ENCODE results near the gene ZNF81.
"Not testable (repeated sequence)": the region's sequence is repeated elsewhere in the genome, so short reads cannot be mapped to it uniquely, and the experiment has no call there.

ZNF81 gene

GRCh38 chrX:47836164-47837072, at the start of gene ZNF81:
Gene ZNF81 (plus strand): TSS chrX:47836902. CDS start chrX:47846268, 9,366 bp downstream.
- DNase-seq (ENCODE audit: low spot score), result peak; percentile 95

GRCh38 chrX:47796433-47796906, 40.2 kb upstream of the ZNF81 start:
- DNase-seq (ENCODE audit: low spot score), result no peak

- DNase-seq (ENCODE audit: low spot score), result no peak
Measured at GRCh38 chrX:47797084-47797483, 39.6 kb upstream of the ZNF81 start.

GRCh38 chrX:47798861-47799260, 37.8 kb upstream of the ZNF81 start:
- no peak for DNase-seq (ENCODE audit: low spot score)

- peak; percentile 10 for DNase-seq (ENCODE audit: low spot score)
Measured at GRCh38 chrX:47802589-47802988, 34.1 kb upstream of the ZNF81 start.

GRCh38 chrX:47803103-47803502, 33.6 kb upstream of the ZNF81 start:
- not testable (repeated sequence) for DNase-seq (ENCODE audit: low spot score)

GRCh38 chrX:47804315-47804714, 32.4 kb upstream of the ZNF81 start:
- no peak for DNase-seq (ENCODE audit: low spot score)

GRCh38 chrX:47805844-47806243, 30.9 kb upstream of the ZNF81 start:
- not testable (repeated sequence) for DNase-seq (ENCODE audit: low spot score)

- not testable (repeated sequence) for DNase-seq (ENCODE audit: low spot score)
Measured at GRCh38 chrX:47806415-47807271, 30.1 kb upstream of the ZNF81 start.

GRCh38 chrX:47807272-47807538, 29.5 kb upstream of the ZNF81 start:
- not testable (repeated sequence) for DNase-seq (ENCODE audit: low spot score)

- DNase-seq (ENCODE audit: low spot score), result no peak
Measured at GRCh38 chrX:47807548-47807947, 29.2 kb upstream of the ZNF81 start.

GRCh38 chrX:47808904-47809788, 27.6 kb upstream of the ZNF81 start:
- DNase-seq (ENCODE audit: low spot score), result no peak

- no peak for DNase-seq (ENCODE audit: low spot score)
Measured at GRCh38 chrX:47814851-47815250, 21.9 kb upstream of the ZNF81 start.

GRCh38 chrX:47815901-47816845, 20.5 kb upstream of the ZNF81 start:
- no peak for DNase-seq (ENCODE audit: low spot score)

- DNase-seq (ENCODE audit: low spot score), result no peak
Measured at GRCh38 chrX:47817421-47817820, 19.3 kb upstream of the ZNF81 start.

GRCh38 chrX:47817897-47818296, 18.8 kb upstream of the ZNF81 start:
- DNase-seq (ENCODE audit: low spot score), result no peak

GRCh38 chrX:47828984-47829383, 7.7 kb upstream of the ZNF81 start:
- no peak for DNase-seq (ENCODE audit: low spot score)

GRCh38 chrX:47831788-47832187, 4.9 kb upstream of the ZNF81 start:
- no peak for DNase-seq (ENCODE audit: low spot score)

GRCh38 chrX:47838361-47838760, 1.7 kb downstream of the ZNF81 start:
- no peak for DNase-seq (ENCODE audit: low spot score)

GRCh38 chrX:47840111-47840510, 3.4 kb downstream of the ZNF81 start:
- DNase-seq (ENCODE audit: low spot score), result no peak

GRCh38 chrX:47843363-47843762, 6.7 kb downstream of the ZNF81 start:
- no peak for DNase-seq (ENCODE audit: low spot score)
